CD4-positive, CD25-positive, alpha-beta regulatory T cell (primary cell): ENCODE data around the gene DPP3. TPM values are rescaled to one million over a fixed set of nuclear protein-coding genes. Genes with fewer than 3 reads are reported as not detected.

Experiments used
- ATAC-seq, 2 donors: fragments of 150-1000 bp; cut with Tn5 transposase; one replicate each; pipeline ENCODE4 v1.10.0; 2021; ENCODE audit warnings: low read depth in 2 of 2, moderate number of reproducible peaks in 2 of 2, moderate library complexity in 1 of 2
- DNase-seq, 3 donors: peaks; one replicate each; pipeline versions ENCODE4 v3.0.0 to v3.0.0-alpha.2; 2012 to 2022; ENCODE audit warnings: mixed read lengths in 1 of 3
- H3K27ac ChIP-seq: one replicate; pipeline ENCODE4 v1.7.0; 2013; ENCODE audit warnings: mild to moderate bottlenecking, low read length; ENCODE audit not compliant: insufficient read depth, poor library complexity, severe bottlenecking
- H3K27me3 ChIP-seq: one replicate; pipeline ENCODE4 v1.7.0; 2013; ENCODE audit warnings: low read length; ENCODE audit not compliant: control insufficient read depth, insufficient read depth
- H3K36me3 ChIP-seq: one replicate; pipeline ENCODE4 v1.7.0; 2013; ENCODE audit warnings: mild to moderate bottlenecking, low read length, moderate library complexity; ENCODE audit not compliant: control insufficient read depth, insufficient read depth
- H3K4me1 ChIP-seq: 2 replicates; pipeline ENCODE4 v1.7.0; 2013; ENCODE audit warnings: mild to moderate bottlenecking, low read length; ENCODE audit not compliant: insufficient read depth, control insufficient read depth, poor library complexity, severe bottlenecking
- H3K4me3 ChIP-seq: one replicate; pipeline ENCODE4 v1.7.0; 2013; ENCODE audit warnings: low read depth, mild to moderate bottlenecking, low read length, moderate library complexity
- H3K9me3 ChIP-seq, 2 experiments: 1 replicate in 1 of 2; 2 replicates in 1 of 2; pipeline ENCODE4 v1.7.0; 2013; ENCODE audit warnings: low read length in 2 of 2, mild to moderate bottlenecking in 1 of 2, moderate library complexity in 1 of 2; ENCODE audit not compliant: control insufficient read depth in 2 of 2
- H3K27ac Mint-ChIP-seq, 3 donors: one replicate each; pipeline ENCODE4 v1.8.0; 2020 to 2022; ENCODE audit warnings: mild to moderate bottlenecking in 3 of 3, mixed read lengths in 3 of 3, moderate library complexity in 2 of 3
- H3K27me3 Mint-ChIP-seq: one replicate; pipeline ENCODE4 v1.8.0; 2022; ENCODE audit warnings: mild to moderate bottlenecking, mixed read lengths
- H3K36me3 Mint-ChIP-seq: one replicate; pipeline ENCODE4 v1.8.0; 2020; ENCODE audit warnings: mixed read lengths
- H3K4me1 Mint-ChIP-seq, 4 donors: one replicate each; pipeline ENCODE4 v1.8.0; 2020 to 2022; ENCODE audit warnings: mixed read lengths in 4 of 4, mild to moderate bottlenecking in 1 of 4
- H3K4me3 Mint-ChIP-seq, 4 donors: one replicate each; pipeline ENCODE4 v1.8.0; 2020 to 2022; ENCODE audit warnings: mild to moderate bottlenecking in 4 of 4, mixed read lengths in 4 of 4, moderate library complexity in 3 of 4
- H3K9me3 Mint-ChIP-seq, 7 donors: one replicate each; pipeline ENCODE4 v1.8.0; 2020 to 2022; ENCODE audit warnings: mixed read lengths in 7 of 7, mild to moderate bottlenecking in 3 of 7, moderate library complexity in 2 of 7
- polyA plus RNA-seq, 4 donors: library from polyadenylated mRNA; unstranded; fragments of 300-500 nt; fragmentation: Illumina TruSeq; gene quantifications; one replicate each; pipeline ENCODE4 v1.2.3, GENCODE V29; 2021
- total RNA-seq: library from RNA; stranded (reverse); gene quantifications from one replicate; pipeline ENCODE4 v1.2.3, GENCODE V29; 2022

Gene DPP3
- total and polyA plus RNA-seq, 5 donors from 2014 or later: 27.1 to 38.7 (median 29.5) TPM

DNA sequence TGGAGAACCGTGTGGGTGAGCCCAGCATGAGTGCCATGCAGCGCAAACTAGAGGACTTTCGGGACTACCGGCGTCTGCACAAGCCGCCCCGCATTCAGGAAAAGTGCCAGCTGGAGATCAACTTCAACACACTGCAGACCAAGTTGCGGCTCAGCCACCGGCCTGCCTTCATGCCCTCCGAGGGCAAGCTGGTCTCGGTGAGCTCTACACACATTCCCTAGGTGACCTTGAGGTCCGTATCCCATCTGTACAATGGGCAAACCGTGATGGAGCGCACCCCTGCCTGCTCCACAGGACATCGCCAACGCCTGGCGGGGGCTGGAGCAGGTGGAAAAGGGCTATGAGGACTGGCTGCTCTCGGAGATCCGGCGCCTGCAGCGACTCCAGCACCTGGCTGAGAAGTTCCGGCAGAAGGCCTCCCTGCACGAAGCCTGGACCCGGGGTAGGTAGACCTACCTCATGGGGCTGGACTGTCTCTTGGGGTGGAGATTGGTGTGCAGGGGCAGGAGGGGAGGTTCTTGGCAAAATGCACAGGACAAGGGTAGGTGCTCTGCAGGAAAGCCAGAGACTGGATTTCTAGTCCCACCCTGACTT lies 77.6 kb downstream of the DPP3 start:
- DNase-seq (no peak), ATAC-seq (no peak)
- H3K9me3 ChIP-seq: no peaks in the 10 kb centered on the region
- peaks cover 6% of the 10 kb centered on the region for H3K4me1 ChIP-seq
- no peak overlapping the region for H3K27ac ChIP-seq
- Mint-ChIP-seq H3K4me1 (peaks cover 0 to 8% (median 2%) of the 10 kb centered on the region in 4 donors), H3K36me3 (no peaks in the 10 kb centered on the region), H3K27me3 (no peaks in the 10 kb centered on the region), H3K4me3 (no peak overlapping the region), H3K27ac (no peak overlapping the region), H3K9me3 (peaks cover 0 to 1% (median 0%) of the 10 kb centered on the region in 7 donors)
- H3K36me3 ChIP-seq: no peaks in the 10 kb centered on the region
- no peak overlapping the region for H3K4me3 ChIP-seq
- peaks cover 2% of the 10 kb centered on the region for H3K27me3 ChIP-seq

Other genes with a start within 250 kb of the DPP3 start
- 42.1 TPM for gene KLC2, start 222.7 kb upstream of the DPP3 start, total RNA-seq
- gene KLC2, start 222.7 kb upstream of the DPP3 start, polyA plus RNA-seq: 1 to 10 TPM; 2.5 to 3.8 (median 3.3) TPM
- gene RAB1B, start 211.8 kb upstream of the DPP3 start, total RNA-seq: 79.6 TPM
- gene RAB1B, start 211.8 kb upstream of the DPP3 start, polyA plus RNA-seq: 10 to 100 TPM; 13.1 to 19.6 (median 15.1) TPM
- 4.5 TPM for gene CNIH2, start 202.3 kb upstream of the DPP3 start, total RNA-seq
- gene CNIH2, start 202.3 kb upstream of the DPP3 start, polyA plus RNA-seq: not detected
- 29.3 TPM for gene YIF1A, start 191.3 kb upstream of the DPP3 start, total RNA-seq
- 10 to 100 TPM; 48.3 to 71.3 (median 55.3) TPM for gene YIF1A, start 191.3 kb upstream of the DPP3 start, polyA plus RNA-seq
- gene TMEM151A, start 188.5 kb upstream of the DPP3 start, total RNA-seq: not detected
- gene TMEM151A, start 188.5 kb upstream of the DPP3 start, polyA plus RNA-seq: not detected
- 0.30 TPM for gene CD248, start 163.4 kb upstream of the DPP3 start, total RNA-seq
- gene CD248, start 163.4 kb upstream of the DPP3 start, polyA plus RNA-seq: under 1 TPM; 0.06 to 0.11 (median 0.10) TPM
- gene RIN1, start 144.0 kb upstream of the DPP3 start, total RNA-seq: 0.57 TPM
- gene RIN1, start 144.0 kb upstream of the DPP3 start, polyA plus RNA-seq: 1 to 10 TPM in 1 of 4 donors, under 1 TPM in 3; 0.33 to 1.0 (median 0.95) TPM
- 53.4 TPM for gene BRMS1, start 135.3 kb upstream of the DPP3 start, total RNA-seq
- 10 to 100 TPM; 74.7 to 90.4 (median 82.5) TPM for gene BRMS1, start 135.3 kb upstream of the DPP3 start, polyA plus RNA-seq
- 3.5 TPM for gene B4GAT1, start 132.8 kb upstream of the DPP3 start, total RNA-seq
- gene B4GAT1, start 132.8 kb upstream of the DPP3 start, polyA plus RNA-seq: 10 to 100 TPM in 3 of 4 donors, 1 to 10 TPM in 1; 8.4 to 15.1 (median 12.3) TPM
- gene SLC29A2, start 108.7 kb upstream of the DPP3 start, total RNA-seq: 3.4 TPM
- 1 to 10 TPM in 3 of 4 donors, under 1 TPM in 1; 0.83 to 2.3 (median 1.6) TPM for gene SLC29A2, start 108.7 kb upstream of the DPP3 start, polyA plus RNA-seq
- gene NPAS4, start 59.4 kb upstream of the DPP3 start, total RNA-seq: not detected
- gene NPAS4, start 59.4 kb upstream of the DPP3 start, polyA plus RNA-seq: not detected
- gene MRPL11, start 41.6 kb upstream of the DPP3 start, total RNA-seq: 22.7 TPM
- 10 to 100 TPM; 80.4 to 96.9 (median 84.5) TPM for gene MRPL11, start 41.6 kb upstream of the DPP3 start, polyA plus RNA-seq
- gene PELI3, start 13.5 kb upstream of the DPP3 start, total RNA-seq: 9.6 TPM
- gene PELI3, start 13.5 kb upstream of the DPP3 start, polyA plus RNA-seq: 1 to 10 TPM; 4.4 to 9.3 (median 5.7) TPM
- 16.4 TPM for gene BBS1, start 30.2 kb downstream of the DPP3 start, total RNA-seq
- 1 to 10 TPM; 5.6 to 9.4 (median 7.0) TPM for gene BBS1, start 30.2 kb downstream of the DPP3 start, polyA plus RNA-seq
- 15.5 TPM for gene ZDHHC24, start 65.6 kb downstream of the DPP3 start, total RNA-seq
- gene ZDHHC24, start 65.6 kb downstream of the DPP3 start, polyA plus RNA-seq: 10 to 100 TPM; 14.1 to 20.6 (median 15.0) TPM
- gene ACTN3, start 66.5 kb downstream of the DPP3 start, total RNA-seq: not detected
- not detected for gene ACTN3, start 66.5 kb downstream of the DPP3 start, polyA plus RNA-seq
- gene CTSF, start 88.2 kb downstream of the DPP3 start, total RNA-seq: 6.9 TPM
- gene CTSF, start 88.2 kb downstream of the DPP3 start, polyA plus RNA-seq: 10 to 100 TPM; 17.3 to 28.6 (median 17.9) TPM
- gene CCDC87, start 112.6 kb downstream of the DPP3 start, total RNA-seq: 0.35 TPM
- not detected for gene CCDC87, start 112.6 kb downstream of the DPP3 start, polyA plus RNA-seq
- 31.4 TPM for gene CCS, start 112.8 kb downstream of the DPP3 start, total RNA-seq
- 10 to 100 TPM; 31.0 to 37.8 (median 35.6) TPM for gene CCS, start 112.8 kb downstream of the DPP3 start, polyA plus RNA-seq
- gene RBM14, start 136.2 kb downstream of the DPP3 start, total RNA-seq: 233 TPM
- gene RBM14, start 136.2 kb downstream of the DPP3 start, polyA plus RNA-seq: 10 to 100 TPM; 56.7 to 76.9 (median 69.2) TPM
- 201 TPM for gene RBM4, start 158.3 kb downstream of the DPP3 start, total RNA-seq
- 100 to 1,000 TPM; 286 to 306 (median 295) TPM for gene RBM4, start 158.3 kb downstream of the DPP3 start, polyA plus RNA-seq
- 10.0 TPM for gene RBM4B, start 197.5 kb downstream of the DPP3 start, total RNA-seq
- gene RBM4B, start 197.5 kb downstream of the DPP3 start, polyA plus RNA-seq: 10 to 100 TPM; 12.6 to 17.6 (median 15.3) TPM
- gene SPTBN2, start 248.8 kb downstream of the DPP3 start, total RNA-seq: 0.52 TPM
- not detected for gene SPTBN2, start 248.8 kb downstream of the DPP3 start, polyA plus RNA-seq